CD8-positive, alpha-beta memory T cell (primary cell): Measurements from ENCODE around the gene TUBGCP5. TPM values are rescaled to one million over a fixed set of nuclear protein-coding genes. Genes with fewer than 3 reads are reported as not detected.

ENCODE experiments used
- CTCF ChIA-PET: fragments of 350-600 bp; sonication (Branson Sonifier 250); formaldehyde crosslinking; loops from one replicate; lab custom pipeline; 2021; ENCODE audit warnings: antibody characterized with exemption; lab: Charles Lee
- POLR2A ChIA-PET: fragments of 350-600 bp; sonication (Branson Sonifier 250); formaldehyde crosslinking; loops from one replicate; lab custom pipeline; 2021; ENCODE audit warnings: antibody characterized with exemption; lab: Charles Lee
- DNase-seq, 5 donors: peaks; one replicate each; pipeline versions ENCODE4 v3.0.0 to v3.0.0-alpha.2; 2020 to 2022; ENCODE audit warnings: mixed read lengths in 1 of 5
- H3K27ac ChIP-seq: one replicate; pipeline ENCODE4 v1.7.0; 2013; ENCODE audit warnings: low read depth, mild to moderate bottlenecking, low read length, moderate library complexity
- H3K27me3 ChIP-seq: 2 replicates; pipeline ENCODE4 v1.7.0; 2013; ENCODE audit warnings: low read length, mild to moderate bottlenecking; ENCODE audit not compliant: insufficient read depth, poor library complexity, severe bottlenecking
- H3K36me3 ChIP-seq: 2 replicates; pipeline ENCODE4 v1.7.0; 2013; ENCODE audit warnings: mild to moderate bottlenecking, low read length, moderate library complexity; ENCODE audit not compliant: insufficient read depth
- H3K4me1 ChIP-seq: 2 replicates; pipeline ENCODE4 v1.7.0; 2013; ENCODE audit warnings: mild to moderate bottlenecking, low read length, moderate library complexity; ENCODE audit not compliant: insufficient read depth
- H3K4me3 ChIP-seq: 2 replicates; pipeline ENCODE4 v1.7.0; 2013; ENCODE audit warnings: mild to moderate bottlenecking, low read length
- H3K9me3 ChIP-seq: 2 replicates; pipeline ENCODE4 v1.7.0; 2013; ENCODE audit warnings: mild to moderate bottlenecking, low read length
- H3K27ac Mint-ChIP-seq, 8 donors: one replicate each; pipeline ENCODE4 v1.8.0; 2020 to 2021; ENCODE audit warnings: mixed read lengths in 8 of 8, mild to moderate bottlenecking in 6 of 8, inconsistent platforms in 3 of 8, moderate library complexity in 3 of 8
- H3K27me3 Mint-ChIP-seq, 2 donors: one replicate each; pipeline ENCODE4 v1.8.0; 2020 to 2021; ENCODE audit warnings: mixed read lengths in 2 of 2, mild to moderate bottlenecking in 1 of 2, moderate library complexity in 1 of 2
- H3K36me3 Mint-ChIP-seq, 3 donors: one replicate each; pipeline ENCODE4 v1.8.0; 2020 to 2021; ENCODE audit warnings: mixed read lengths in 3 of 3, inconsistent platforms in 1 of 3, mild to moderate bottlenecking in 1 of 3
- H3K4me1 Mint-ChIP-seq, 3 donors: one replicate each; pipeline ENCODE4 v1.8.0; 2020 to 2021; ENCODE audit warnings: mixed read lengths in 3 of 3, inconsistent platforms in 1 of 3, mild to moderate bottlenecking in 1 of 3
- H3K4me3 Mint-ChIP-seq, 7 donors: one replicate each; pipeline ENCODE4 v1.8.0; 2020 to 2021; ENCODE audit warnings: mixed read lengths in 7 of 7, mild to moderate bottlenecking in 6 of 7, moderate library complexity in 4 of 7, inconsistent platforms in 2 of 7
- H3K9me3 Mint-ChIP-seq, 5 donors: one replicate each; pipeline ENCODE4 v1.8.0; 2020 to 2022; ENCODE audit warnings: mixed read lengths in 5 of 5, mild to moderate bottlenecking in 3 of 5, moderate library complexity in 2 of 5, inconsistent platforms in 1 of 5
- polyA plus RNA-seq: library from polyadenylated mRNA; unstranded; fragments of 300-500 nt; fragmentation: Illumina TruSeq; gene quantifications from one replicate; pipeline ENCODE4 v1.2.3, GENCODE V29; 2021
- total RNA-seq, 2 experiments: library from RNA; stranded (reverse); gene quantifications; one replicate each; pipeline ENCODE4 v1.2.3, GENCODE V29; 2021

TUBGCP5 gene
- total and polyA plus RNA-seq, 3 experiments from 2014 or later: 4.4 to 20.0 (median 17.2) TPM

DNA sequence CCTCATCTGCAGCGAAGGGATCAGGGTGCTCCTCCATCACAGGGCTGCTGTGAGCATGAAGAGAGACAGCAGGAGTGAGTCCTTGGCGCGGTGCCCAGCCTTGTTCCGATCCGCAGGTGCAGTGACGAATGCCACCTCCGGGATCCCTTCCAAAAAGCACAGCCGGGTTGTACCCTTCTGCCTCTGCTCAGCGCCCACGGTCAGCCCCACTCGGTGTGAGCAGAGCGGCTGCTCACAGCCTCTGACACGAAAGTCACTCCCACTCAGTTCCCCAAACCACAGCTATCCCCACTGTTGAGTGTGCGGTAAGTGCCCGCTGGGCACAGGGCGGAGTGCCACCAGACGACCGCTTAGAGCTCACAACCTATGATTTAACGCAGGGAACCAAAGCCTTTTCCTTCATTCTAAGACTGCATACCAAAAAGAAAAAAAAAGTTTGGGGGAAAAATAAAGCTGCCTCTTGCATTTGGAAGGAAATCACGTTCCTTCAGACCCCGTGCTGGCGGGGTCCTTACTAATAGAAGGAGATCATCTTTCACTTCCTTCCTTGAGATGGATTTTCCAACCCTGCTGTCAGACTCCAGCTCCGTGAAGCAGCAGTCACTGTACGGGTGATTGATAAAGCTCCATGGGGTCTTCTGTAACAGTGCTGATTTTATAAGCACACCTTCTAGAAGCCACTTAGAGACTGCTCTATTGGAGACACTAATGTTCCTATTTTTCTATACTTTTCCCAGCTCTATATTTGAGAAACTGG lies 34.7 kb upstream of the TUBGCP5 start:
- Mint-ChIP-seq H3K27ac (no peak overlapping the region), H3K9me3 (no peaks in the 10 kb centered on the region), H3K36me3 (no peaks in the 10 kb centered on the region), H3K4me1 (no peaks in the 10 kb centered on the region), H3K27me3 (peaks cover 3 to 21% of the 10 kb centered on the region in 2 donors), H3K4me3 (no peak overlapping the region)
- no peaks in the 10 kb centered on the region for H3K27me3 ChIP-seq
- H3K27ac ChIP-seq: no peak overlapping the region
- H3K4me1 ChIP-seq: no peaks in the 10 kb centered on the region
- H3K9me3 ChIP-seq: no peaks in the 10 kb centered on the region
- ChIA-PET POLR2A (no interaction called here), CTCF (interaction anchor here (0.6 kb wide), 1 partner anchor 16 kb away, joined by 3 read pairs; no protein-coding TSS in a partner anchor)
- no peak overlapping the region for H3K4me3 ChIP-seq
- H3K36me3 ChIP-seq: no peaks in the 10 kb centered on the region
- no peak for DNase-seq

DNA sequence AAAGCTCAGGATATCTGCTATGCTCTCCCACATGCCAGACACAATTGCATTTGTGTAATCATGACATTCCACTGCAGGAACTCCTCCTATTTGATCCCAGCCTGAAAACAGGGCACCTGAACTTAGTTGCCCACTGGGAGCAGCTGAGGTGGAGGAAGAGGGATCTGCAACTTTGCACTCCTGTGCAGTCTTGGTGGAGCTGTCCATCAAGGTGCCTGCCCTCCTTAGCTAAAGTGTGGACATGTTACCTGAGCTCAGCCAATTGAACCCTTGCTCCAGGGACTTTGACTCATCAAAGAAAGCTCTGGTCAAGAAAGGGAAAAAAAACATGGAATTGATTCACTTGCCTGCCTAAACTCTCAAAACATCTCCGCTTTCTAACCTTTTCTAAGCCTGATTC lies 33.3 kb upstream of the TUBGCP5 start:
- Histone ChIP-seq H3K27me3 (no peaks in the 10 kb centered on the region), H3K36me3 (no peaks in the 10 kb centered on the region), H3K4me3 (no peak overlapping the region), H3K4me1 (no peaks in the 10 kb centered on the region), H3K27ac (no peak overlapping the region), H3K9me3 (no peaks in the 10 kb centered on the region)
- Mint-ChIP-seq H3K27me3 (peaks cover 3 to 21% of the 10 kb centered on the region in 2 donors), H3K9me3 (no peaks in the 10 kb centered on the region), H3K27ac (no peak overlapping the region), H3K4me3 (no peak overlapping the region), H3K36me3 (no peaks in the 10 kb centered on the region), H3K4me1 (no peaks in the 10 kb centered on the region)
- CTCF ChIA-PET: no interaction called here
- DNase-seq: no peak
- POLR2A ChIA-PET: no interaction called here

DNA sequence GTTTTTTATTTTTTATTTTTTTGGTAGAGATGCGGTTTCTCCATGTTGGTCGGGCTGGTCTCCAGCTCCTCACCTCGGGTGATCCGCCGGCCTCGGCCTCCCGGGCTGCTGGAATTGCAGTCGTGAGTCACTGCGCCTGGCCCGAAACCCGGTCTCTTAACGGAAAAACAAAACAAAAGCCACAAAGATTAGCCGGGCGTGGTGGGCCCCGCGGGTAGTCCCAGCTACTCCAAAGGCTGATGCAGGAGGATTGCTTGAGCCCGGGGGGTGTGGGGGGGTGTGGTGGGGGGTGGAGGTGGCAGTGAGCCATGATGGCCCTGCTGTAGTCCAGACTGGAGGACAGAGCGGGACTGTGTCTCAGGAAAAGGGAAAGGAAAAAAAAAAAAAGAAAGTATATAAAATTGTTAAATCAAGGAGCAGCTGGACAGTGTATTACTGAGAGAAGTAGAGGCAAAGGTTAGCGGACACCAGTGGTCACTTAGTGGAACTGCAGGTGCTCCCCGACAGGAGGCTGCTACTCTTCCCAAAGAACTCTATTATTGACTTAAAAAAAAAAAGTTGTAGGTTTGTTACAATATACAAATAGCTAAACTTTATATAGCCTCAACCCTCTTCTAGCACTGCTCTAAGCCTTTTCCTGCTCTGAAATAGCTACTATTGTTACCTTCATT lies 30.3 kb upstream of the TUBGCP5 start:
- peaks cover 3 to 9% of the 10 kb centered on the region in 2 donors for H3K27me3 Mint-ChIP-seq
- H3K4me1 Mint-ChIP-seq: no peaks in the 10 kb centered on the region
- H3K27ac Mint-ChIP-seq: no peak overlapping the region
- Histone ChIP-seq H3K4me3 (no peak overlapping the region), H3K9me3 (no peaks in the 10 kb centered on the region), H3K27ac (no peak overlapping the region), H3K4me1 (no peaks in the 10 kb centered on the region), H3K36me3 (no peaks in the 10 kb centered on the region), H3K27me3 (no peaks in the 10 kb centered on the region)
- DNase-seq: no peak
- H3K36me3 Mint-ChIP-seq: no peaks in the 10 kb centered on the region
- CTCF ChIA-PET: no interaction called here
- POLR2A ChIA-PET: no interaction called here
- no peaks in the 10 kb centered on the region for H3K9me3 Mint-ChIP-seq
- H3K4me3 Mint-ChIP-seq: no peak overlapping the region

DNA sequence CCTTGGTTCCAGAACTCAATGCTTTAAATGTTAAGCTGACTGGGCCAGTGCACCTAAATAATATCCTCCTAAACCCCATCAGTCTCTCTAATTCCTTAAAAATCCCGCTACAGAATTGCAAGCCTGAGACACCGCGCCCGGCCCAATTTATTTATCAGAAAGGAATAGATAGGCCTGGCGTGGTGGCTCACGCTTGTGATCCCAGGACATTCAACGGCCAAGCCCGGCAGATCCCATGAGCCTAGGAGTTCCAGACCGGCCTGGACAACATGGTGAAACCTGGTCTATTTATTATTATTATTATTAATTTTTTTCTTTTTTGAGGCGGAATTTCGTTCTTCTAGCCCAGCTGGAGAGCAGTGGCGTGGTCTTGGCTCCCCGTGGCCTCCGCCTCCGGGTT lies 28.0 kb upstream of the TUBGCP5 start:
- Mint-ChIP-seq H3K4me1 (no peaks in the 10 kb centered on the region), H3K36me3 (no peaks in the 10 kb centered on the region), H3K4me3 (no peak overlapping the region), H3K27me3 (peaks cover 1 to 12% of the 10 kb centered on the region in 2 donors), H3K27ac (no peak overlapping the region), H3K9me3 (peaks cover 0 to 8% (median 0%) of the 10 kb centered on the region in 5 donors)
- Histone ChIP-seq H3K4me3 (no peak overlapping the region), H3K27ac (no peak overlapping the region), H3K27me3 (no peaks in the 10 kb centered on the region), H3K36me3 (no peaks in the 10 kb centered on the region), H3K9me3 (no peaks in the 10 kb centered on the region), H3K4me1 (no peaks in the 10 kb centered on the region)
- ChIA-PET POLR2A (no interaction called here), CTCF (no interaction called here)
- no peak for DNase-seq

DNA sequence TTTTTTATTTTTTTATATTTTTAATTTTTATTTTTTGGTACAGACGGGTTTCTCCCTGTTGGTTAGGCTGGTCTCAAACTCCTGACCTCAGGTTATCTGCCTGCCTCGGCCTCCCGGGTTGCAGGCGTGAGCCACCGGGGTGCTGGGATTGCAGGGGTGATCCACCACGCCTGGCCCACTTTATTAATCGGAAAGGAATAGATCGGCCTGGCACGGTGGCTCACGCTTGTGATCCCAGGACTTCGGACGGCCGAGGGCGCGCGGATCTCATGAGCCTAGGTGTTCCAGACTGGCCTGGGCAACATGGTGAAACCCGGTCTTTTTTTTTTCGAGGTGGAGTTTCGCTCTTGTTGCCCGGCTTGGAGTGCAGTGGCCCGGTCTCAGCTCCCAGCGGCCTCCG lies 26.5 kb upstream of the TUBGCP5 start:
- H3K36me3 ChIP-seq: no peaks in the 10 kb centered on the region
- no peak for DNase-seq
- H3K4me3 ChIP-seq: no peak overlapping the region
- CTCF ChIA-PET: no interaction called here
- no peaks in the 10 kb centered on the region for H3K27me3 ChIP-seq
- H3K9me3 ChIP-seq: no peaks in the 10 kb centered on the region
- H3K36me3 Mint-ChIP-seq: no peaks in the 10 kb centered on the region
- POLR2A ChIA-PET: no interaction called here
- H3K27ac Mint-ChIP-seq: no peak overlapping the region
- no peaks in the 10 kb centered on the region for H3K4me1 ChIP-seq
- H3K9me3 Mint-ChIP-seq: peaks cover 0 to 9% (median 0%) of the 10 kb centered on the region in 5 donors
- H3K4me3 Mint-ChIP-seq: no peak overlapping the region
- H3K27me3 Mint-ChIP-seq: peaks cover 1 to 7% of the 10 kb centered on the region in 2 donors
- no peak overlapping the region for H3K27ac ChIP-seq
- no peaks in the 10 kb centered on the region for H3K4me1 Mint-ChIP-seq

DNA sequence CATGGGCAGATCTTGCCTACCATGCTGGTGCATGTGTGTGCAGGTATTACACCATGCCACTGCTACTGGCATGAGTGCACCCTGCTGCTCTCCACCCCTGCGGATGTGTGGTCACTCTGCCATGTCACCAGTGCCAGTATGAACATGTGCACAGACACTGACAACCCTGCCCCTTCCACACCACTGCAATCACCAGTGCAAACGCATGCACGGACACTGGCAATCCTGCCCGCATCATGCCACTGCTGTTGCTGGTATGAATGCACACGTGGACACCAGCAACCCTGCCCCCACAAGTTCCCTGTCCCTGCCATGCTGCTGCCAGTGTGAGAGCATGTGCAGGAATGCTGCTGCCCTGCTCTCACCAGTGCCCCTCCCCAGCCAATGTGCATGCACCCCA lies 24.8 kb upstream of the TUBGCP5 start:
- H3K27me3 Mint-ChIP-seq: peaks cover 0 to 4% of the 10 kb centered on the region in 2 donors
- H3K27ac Mint-ChIP-seq: no peak overlapping the region
- no peaks in the 10 kb centered on the region for H3K36me3 ChIP-seq
- H3K9me3 Mint-ChIP-seq: peaks cover 0 to 9% (median 0%) of the 10 kb centered on the region in 5 donors
- no peak for DNase-seq
- H3K9me3 ChIP-seq: no peaks in the 10 kb centered on the region
- ChIA-PET CTCF (no interaction called here), POLR2A (no interaction called here)
- H3K4me3 Mint-ChIP-seq: no peak overlapping the region
- H3K4me3 ChIP-seq: no peak overlapping the region
- no peak overlapping the region for H3K27ac ChIP-seq
- H3K36me3 Mint-ChIP-seq: no peaks in the 10 kb centered on the region
- no peaks in the 10 kb centered on the region for H3K4me1 ChIP-seq
- no peaks in the 10 kb centered on the region for H3K27me3 ChIP-seq
- no peaks in the 10 kb centered on the region for H3K4me1 Mint-ChIP-seq

DNA sequence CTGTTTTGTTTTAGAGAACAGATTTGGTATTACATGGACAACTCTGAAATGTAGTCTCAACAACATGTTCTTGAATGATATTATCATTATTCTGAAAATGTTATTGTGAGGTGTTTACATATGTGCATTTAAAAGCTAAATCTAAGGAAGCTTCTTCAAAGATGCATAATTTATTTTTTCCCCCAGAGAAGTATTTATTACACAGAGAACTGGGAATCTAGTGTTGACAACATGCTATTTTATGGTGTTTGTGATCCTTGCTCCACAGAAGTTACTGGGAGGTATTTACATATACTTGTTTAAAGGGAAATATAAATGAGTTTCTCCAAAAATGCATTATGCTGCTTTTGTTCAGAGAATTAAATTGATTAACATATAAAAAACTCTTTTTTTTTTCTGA lies 18.3 kb upstream of the TUBGCP5 start:
- no peaks in the 10 kb centered on the region for H3K36me3 ChIP-seq
- H3K4me1 Mint-ChIP-seq: no peaks in the 10 kb centered on the region
- peaks cover 11 to 21% of the 10 kb centered on the region in 2 donors for H3K27me3 Mint-ChIP-seq
- POLR2A ChIA-PET: no interaction called here
- peaks cover 0 to 2% (median 0%) of the 10 kb centered on the region in 3 donors for H3K36me3 Mint-ChIP-seq
- no peaks in the 10 kb centered on the region for H3K9me3 ChIP-seq
- no peak overlapping the region for H3K27ac ChIP-seq
- CTCF ChIA-PET: no interaction called here
- no peaks in the 10 kb centered on the region for H3K27me3 ChIP-seq
- DNase-seq: no peak
- H3K27ac Mint-ChIP-seq: no peak overlapping the region
- H3K4me1 ChIP-seq: no peaks in the 10 kb centered on the region
- H3K9me3 Mint-ChIP-seq: peaks cover 0 to 6% (median 0%) of the 10 kb centered on the region in 5 donors
- no peak overlapping the region for H3K4me3 Mint-ChIP-seq
- H3K4me3 ChIP-seq: no peak overlapping the region

DNA sequence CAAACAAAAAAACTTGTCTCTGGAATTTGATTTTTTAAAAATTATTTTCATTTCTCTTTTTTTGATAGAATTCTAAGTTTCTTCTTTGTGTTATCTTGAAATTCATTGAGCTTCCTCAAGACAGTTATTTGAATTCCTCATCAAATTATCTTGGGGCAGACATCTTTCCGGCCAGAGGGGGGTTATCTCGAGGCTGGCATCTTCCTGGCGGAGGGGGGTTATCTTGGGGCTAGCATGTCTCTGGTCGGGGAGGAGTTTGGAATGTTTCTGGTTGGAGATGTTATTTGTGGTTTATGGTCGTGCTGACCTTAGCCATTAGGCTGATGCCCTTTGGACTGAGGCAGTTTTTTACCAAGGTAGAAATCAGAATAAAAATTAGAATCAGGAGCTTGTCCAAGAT lies 15.9 kb upstream of the TUBGCP5 start:
- Histone ChIP-seq H3K4me3 (no peak overlapping the region), H3K4me1 (no peaks in the 10 kb centered on the region), H3K9me3 (no peaks in the 10 kb centered on the region), H3K36me3 (no peaks in the 10 kb centered on the region), H3K27ac (no peak overlapping the region), H3K27me3 (no peaks in the 10 kb centered on the region)
- no peak for DNase-seq
- Mint-ChIP-seq H3K4me1 (no peaks in the 10 kb centered on the region), H3K9me3 (peaks cover 0 to 2% (median 0%) of the 10 kb centered on the region in 5 donors), H3K4me3 (no peak overlapping the region), H3K27ac (no peak overlapping the region), H3K36me3 (peaks cover 0 to 2% (median 0%) of the 10 kb centered on the region in 3 donors), H3K27me3 (peaks cover 11 to 17% of the 10 kb centered on the region in 2 donors)
- ChIA-PET CTCF (no interaction called here), POLR2A (no interaction called here)
